OCI-LY7 (cell line): Measurements from ENCODE around the gene FBXL17. TPM values are rescaled to one million over a fixed set of nuclear protein-coding genes. Genes with fewer than 3 reads are reported as not detected.

Experiments
- BruUV-seq: library from RNA; stranded (reverse); fragments of 400-500 nt; replicated peaks from 2 replicates; lab custom pipeline; 2021; lab: Mats Ljungman, UMichigan
- CTCF ChIA-PET: fragments of 300-600 bp; sonication (Branson Sonifier 250); formaldehyde crosslinking; loops from one replicate; lab custom pipeline; 2022; ENCODE audit warnings: antibody characterized with exemption; ENCODE audit not compliant: unreplicated experiment; lab: Charles Lee
- POLR2A ChIA-PET: fragments of 300-600 bp; sonication (Branson Sonifier 250); formaldehyde crosslinking; loops from one replicate; lab custom pipeline; 2022; ENCODE audit warnings: antibody characterized with exemption; lab: Charles Lee
- DNase-seq: peaks from one replicate; pipeline ENCODE4 v3.0.0-alpha.2; 2015; ENCODE audit warnings: low spot score
- H2AFZ ChIP-seq: fragments of 200-600 bp; sonication (generic), shearing (Covaris generic); 2 replicates; pipeline ENCODE4 v1.6.1; 2014; ENCODE audit warnings: mild to moderate bottlenecking, antibody characterized with exemption, low read length, moderate library complexity
- H3K27ac ChIP-seq: fragments of 200-600 bp; sonication (generic); 2 replicates; pipeline ENCODE4 v1.5.1; 2014; ENCODE audit warnings: mixed run types, low read depth, mild to moderate bottlenecking, moderate library complexity, low read length, inconsistent platforms; ENCODE audit not compliant: poor library complexity, severe bottlenecking
- H3K36me3 ChIP-seq: fragments of 200-600 bp; sonication (generic); 2 replicates; pipeline ENCODE4 v1.6.1; 2014; ENCODE audit warnings: mild to moderate bottlenecking, antibody characterized with exemption, low read length, moderate library complexity, mixed read lengths; ENCODE audit not compliant: insufficient read depth
- H3K4me1 ChIP-seq: fragments of 200-600 bp; sonication (generic); 2 replicates; pipeline ENCODE4 v1.5.1; 2014; ENCODE audit warnings: mild to moderate bottlenecking, low read length; ENCODE audit not compliant: insufficient read depth, poor library complexity, severe bottlenecking
- H3K4me2 ChIP-seq: fragments of 200-600 bp; sonication (generic); 2 replicates; pipeline ENCODE4 v1.6.1; 2014; ENCODE audit warnings: mild to moderate bottlenecking, low read length
- H3K4me3 ChIP-seq: fragments of 200-600 bp; sonication (generic); 2 replicates; pipeline ENCODE4 v1.5.1; 2014; ENCODE audit warnings: mild to moderate bottlenecking, low read depth, low read length; ENCODE audit not compliant: poor library complexity, severe bottlenecking
- H3K79me2 ChIP-seq: fragments of 200-600 bp; sonication (generic); 2 replicates; pipeline ENCODE4 v1.6.1; 2016; ENCODE audit warnings: low read depth, mild to moderate bottlenecking, low read length, moderate library complexity, mixed read lengths; ENCODE audit not compliant: insufficient read depth
- H3K9me2 ChIP-seq: fragments of 200-600 bp; sonication (generic); 2 replicates; pipeline ENCODE4 v1.6.1; 2016; ENCODE audit warnings: mild to moderate bottlenecking, low read length, mixed read lengths; ENCODE audit not compliant: insufficient read depth
- H3K9me3 ChIP-seq: fragments of 200-600 bp; sonication (generic); 2 replicates; pipeline ENCODE4 v1.6.1; 2014; ENCODE audit warnings: mild to moderate bottlenecking, mixed run types, low read length, mixed read lengths
- H4K20me1 ChIP-seq: fragments of 200-600 bp; sonication (generic); 2 replicates; pipeline ENCODE4 v1.6.1; 2014; ENCODE audit warnings: mild to moderate bottlenecking, antibody characterized with exemption, low read length, moderate library complexity, mixed read lengths; ENCODE audit not compliant: insufficient read depth
- CTCF ChIP-seq: fragments of 200-600 bp; sonication (generic); conservative IDR thresholded peaks from 2 replicates; pipeline ENCODE4 v1.5.1; 2014; ENCODE audit warnings: mild to moderate bottlenecking, antibody characterized with exemption, low read length, moderate library complexity, mixed read lengths
- EZH2phosphoT487 ChIP-seq: fragments of 200-600 bp; sonication (generic); IDR thresholded peaks from 2 replicates; pipeline ENCODE4 v1.6.1; 2018; ENCODE audit warnings: low read depth, borderline replicate concordance, mild to moderate bottlenecking, mixed run types, antibody characterized with exemption, low read length, moderate library complexity, mixed read lengths
- intact Hi-C: fragments of 100-400 bp; cut with micrococcal nuclease; formaldehyde crosslinking; loops from one replicate; pipeline ENCODE4 v1.10.0; 2022; ENCODE audit not compliant: unreplicated experiment
- total RNA-seq, 2 experiments: library from RNA; depleted of rRNA in 1 of 2; stranded (reverse); fragments of >200 nt in 1 of 2; shearing (Covaris generic) in 1 of 2; gene quantifications; 2 replicates each; pipeline ENCODE4 v1.2.3, GENCODE V29; 2014 to 2022

Gene FBXL17
- total RNA-seq, 2 experiments from 2014 or later: 10.2 to 21.6 TPM

- Histone ChIP-seq H3K4me2 (no peak overlapping the region), H2AFZ (no peak overlapping the region), H3K9me2 (no peaks in the 10 kb centered on the region), H3K4me3 (no peak overlapping the region), H3K9me3 (no peaks in the 10 kb centered on the region), H4K20me1 (no peaks in the 10 kb centered on the region), H3K36me3 (no peaks in the 10 kb centered on the region), H3K27ac (no peak overlapping the region), H3K79me2 (no peaks in the 10 kb centered on the region), H3K4me1 (no peaks in the 10 kb centered on the region)
- POLR2A ChIA-PET: interaction anchor here (0.6 kb wide), 1 partner anchor 1899 kb away, joined by 3 read pairs; no protein-coding TSS in a partner anchor
- DNase-seq: no peak
- BruUV-seq: no TSS peak
- intact Hi-C loops: no loop called here
- TF ChIP-seq CTCF (no peak), EZH2phosphoT487 (no peak)
- CTCF ChIA-PET: no interaction called here
Observed at GRCh38 chr5:108171759-108172158, 210.1 kb downstream of the FBXL17 start.

- TF ChIP-seq CTCF: no peak
- TF ChIP-seq EZH2phosphoT487: no peak
- Histone ChIP-seq H3K4me3 (no peak overlapping the region), H2AFZ (no peak overlapping the region), H3K27ac (no peak overlapping the region), H3K4me2 (no peak overlapping the region), H4K20me1 (no peaks in the 10 kb centered on the region), H3K9me2 (no peaks in the 10 kb centered on the region), H3K79me2 (no peaks in the 10 kb centered on the region), H3K4me1 (no peaks in the 10 kb centered on the region), H3K9me3 (no peaks in the 10 kb centered on the region), H3K36me3 (no peaks in the 10 kb centered on the region)
- intact Hi-C loops: no loop called here
- CTCF ChIA-PET: interaction anchor here (0.5 kb wide), 1 partner anchor 234 kb away, joined by 3 read pairs; no protein-coding TSS in a partner anchor
- BruUV-seq: no TSS peak
- no peak for DNase-seq
- POLR2A ChIA-PET: interaction anchor here (1.2 kb wide), 1 partner anchor 48 kb away, joined by 3 read pairs; no protein-coding TSS in a partner anchor
Observed at GRCh38 chr5:108168915-108169314, 213.0 kb downstream of the FBXL17 start.

- Histone ChIP-seq H3K4me3 (no peak overlapping the region), H3K4me2 (no peak overlapping the region), H3K4me1 (no peaks in the 10 kb centered on the region), H3K27ac (no peak overlapping the region), H3K9me3 (no peaks in the 10 kb centered on the region), H3K36me3 (no peaks in the 10 kb centered on the region), H3K79me2 (no peaks in the 10 kb centered on the region), H2AFZ (no peak overlapping the region), H4K20me1 (no peaks in the 10 kb centered on the region), H3K9me2 (no peaks in the 10 kb centered on the region)
- intact Hi-C loops: no loop called here
- no peak for DNase-seq
- ChIA-PET CTCF (no interaction called here), POLR2A (interaction anchor here (0.9 to 1.0 kb wide), 2 partner anchors 11 to 14 kb away, joined by 3 to 4 read pairs; no protein-coding TSS in a partner anchor)
- BruUV-seq: no TSS peak
- TF ChIP-seq CTCF (no peak), EZH2phosphoT487 (no peak)
Observed at GRCh38 chr5:108167174-108167573, 214.7 kb downstream of the FBXL17 start.
